Caco-2 (cell line): ENCODE measurements around the gene UNG. TPM values are rescaled to one million over a fixed set of nuclear protein-coding genes. Genes with fewer than 3 reads are reported as not detected.

Source experiments
- BruUV-seq: library from RNA; stranded (reverse); fragments of 400-500 nt; replicated peaks from 2 replicates; lab custom pipeline; 2021; lab: Mats Ljungman, UMichigan
- CTCF ChIA-PET: fragments of 300-600 bp; sonication (Branson Sonifier 250); formaldehyde crosslinking; loops from one replicate; lab custom pipeline; 2022; ENCODE audit warnings: antibody characterized with exemption; lab: Charles Lee
- POLR2A ChIA-PET: fragments of 300-600 bp; sonication (Branson Sonifier 250); formaldehyde crosslinking; loops from one replicate; lab custom pipeline; 2022; ENCODE audit warnings: antibody characterized with exemption; lab: Charles Lee
- DNase-seq, 2 experiments: peaks; one replicate each; pipeline versions ENCODE4 v3.0.0 to v3.0.0-alpha.2; 2020 to 2022
- H3K27me3 ChIP-seq: replicated peaks from 2 replicates; pipeline ENCODE4 v1.6.0; 2011; ENCODE audit warnings: low read length; ENCODE audit not compliant: control insufficient read depth, insufficient read depth
- H3K36me3 ChIP-seq: 2 replicates; pipeline ENCODE4 v1.5.1; 2011; ENCODE audit warnings: low read length; ENCODE audit not compliant: control insufficient read depth, insufficient read depth
- H3K4me1 ChIP-seq: fragments of 250-450 bp; sonication (Bioruptor Pico); 2 replicates; pipeline ENCODE4 v1.5.1; 2020; ENCODE audit warnings: mild to moderate bottlenecking
- H3K4me3 ChIP-seq: 2 replicates; pipeline ENCODE4 v1.5.1; 2011; ENCODE audit warnings: low read depth, mild to moderate bottlenecking, control low read depth, low read length
- H3K9me3 ChIP-seq: fragments of 250-450 bp; sonication (Bioruptor Pico); 2 replicates; pipeline ENCODE4 v1.5.1; 2020; ENCODE audit warnings: mild to moderate bottlenecking, moderate library complexity
- H3K27ac Mint-ChIP-seq: one replicate; pipeline ENCODE4 v1.8.0; 2022; ENCODE audit warnings: mixed read lengths; ENCODE audit not compliant: unreplicated experiment
- H3K27me3 Mint-ChIP-seq: one replicate; pipeline ENCODE4 v1.8.0; 2022; ENCODE audit warnings: mixed read lengths; ENCODE audit not compliant: insufficient read depth, unreplicated experiment
- H3K36me3 Mint-ChIP-seq: one replicate; pipeline ENCODE4 v1.8.0; 2022; ENCODE audit warnings: mild to moderate bottlenecking, mixed read lengths; ENCODE audit not compliant: insufficient read depth, unreplicated experiment
- H3K4me1 Mint-ChIP-seq: one replicate; pipeline ENCODE4 v1.8.0; 2022; ENCODE audit warnings: low read depth, mixed read lengths; ENCODE audit not compliant: unreplicated experiment
- H3K4me3 Mint-ChIP-seq: one replicate; pipeline ENCODE4 v1.8.0; 2022; ENCODE audit warnings: mild to moderate bottlenecking, moderate library complexity, mixed read lengths; ENCODE audit not compliant: unreplicated experiment
- H3K9me3 Mint-ChIP-seq: one replicate; pipeline ENCODE4 v1.8.0; 2022; ENCODE audit warnings: mixed read lengths; ENCODE audit not compliant: unreplicated experiment
- CTCF ChIP-seq, 2 experiments: fragments of 200-600 bp in 1 of 2; IDR thresholded peaks; 1 replicate in 1 of 2; 2 replicates in 1 of 2; pipeline versions ENCODE4 v1.5.1 to v1.8.0; 2011 to 2022; ENCODE audit warnings: antibody characterized with exemption in 1 of 2, control low read depth in 1 of 2, inconsistent platforms in 1 of 2, low read depth in 1 of 2, low read length in 1 of 2, mild to moderate bottlenecking in 1 of 2, moderate library complexity in 1 of 2; ENCODE audit not compliant: insufficient read depth in 1 of 2, severe bottlenecking in 1 of 2, unreplicated experiment in 1 of 2
- intact Hi-C: fragments of 100-400 bp; cut with micrococcal nuclease; formaldehyde crosslinking; loops from one replicate; pipeline ENCODE4 v1.10.0; 2022; ENCODE audit not compliant: unreplicated experiment
- total RNA-seq: library from RNA; stranded (reverse); gene quantifications from 2 replicates; pipeline ENCODE4 v1.2.3, GENCODE V29; 2022

The UNG gene
- total RNA-seq, 1 experiment from 2014 or later: 78.3 TPM

GRCh38 chr12:109098183-109098604 is 797 bp downstream of the UNG start:
- Histone ChIP-seq H3K9me3 (no peaks in the 10 kb centered on the region), H3K4me1 (no peaks in the 10 kb centered on the region; the same call in 1 of the 2 replicates), H3K36me3 (no peaks in the 10 kb centered on the region; the same call in 1 of the 2 replicates), H3K4me3 (peak overlapping the region; percentile 72), H3K27me3 (no peaks in the 10 kb centered on the region)
- Mint-ChIP-seq H3K27me3 (no peaks in the 10 kb centered on the region), H3K9me3 (no peaks in the 10 kb centered on the region), H3K36me3 (peaks cover 49% of the 10 kb centered on the region), H3K27ac (peak overlapping the region; percentile 86), H3K4me3 (peak overlapping the region; percentile 68), H3K4me1 (no peaks in the 10 kb centered on the region)
- TF ChIP-seq CTCF (IDR thresholded peaks at IDR 0.05; ENCODE audit: insufficient read depth in 1 of 2, low read depth in 1 of 2, low read length in 1 of 2, severe bottlenecking in 1 of 2, unreplicated experiment in 1 of 2): no peak
- ChIA-PET CTCF (interaction anchor here (0.8 to 1.1 kb wide), 2 partner anchors 12 to 14 kb away, joined by 3 to 5 read pairs; no protein-coding TSS in a partner anchor), POLR2A (interaction anchor here (1.2 kb wide), 1 partner anchor 57 kb away, joined by 4 read pairs; no protein-coding TSS in a partner anchor)
- intact Hi-C loops: no loop called here
- no peak for DNase-seq
- BruUV-seq: no TSS peak

GRCh38 chr12:109098651-109099050 is 1.3 kb downstream of the UNG start:
- ChIA-PET POLR2A (interaction anchor here (1.2 kb wide), 1 partner anchor 56 kb away, joined by 4 read pairs; no protein-coding TSS in a partner anchor), CTCF (interaction anchor here (0.8 kb wide), 1 partner anchor 13 kb away, joined by 3 read pairs; no protein-coding TSS in a partner anchor)
- Mint-ChIP-seq H3K27ac (no peak overlapping the region), H3K4me1 (no peaks in the 10 kb centered on the region), H3K4me3 (peak overlapping the region; percentile 68), H3K9me3 (no peaks in the 10 kb centered on the region), H3K36me3 (peaks cover 49% of the 10 kb centered on the region), H3K27me3 (no peaks in the 10 kb centered on the region)
- Histone ChIP-seq H3K36me3 (no peaks in the 10 kb centered on the region; the same call in 1 of the 2 replicates), H3K4me1 (no peaks in the 10 kb centered on the region; the same call in 1 of the 2 replicates), H3K9me3 (no peaks in the 10 kb centered on the region), H3K4me3 (peak overlapping the region; percentile 72), H3K27me3 (no peaks in the 10 kb centered on the region)
- no TSS peak for BruUV-seq
- no peak for DNase-seq
- intact Hi-C loops: no loop called here
- no peak for TF ChIP-seq CTCF (IDR thresholded peaks at IDR 0.05; ENCODE audit: insufficient read depth in 1 of 2, low read depth in 1 of 2, low read length in 1 of 2, severe bottlenecking in 1 of 2, unreplicated experiment in 1 of 2)

GRCh38 chr12:109099431-109100020 is 2.1 kb downstream of the UNG start:
- H3K27me3 Mint-ChIP-seq: no peaks in the 10 kb centered on the region
- intact Hi-C loops: no loop called here
- Histone ChIP-seq H3K9me3 (no peaks in the 10 kb centered on the region), H3K4me1 (no peaks in the 10 kb centered on the region; the same call in 1 of the 2 replicates), H3K36me3 (peaks cover 2% of the 10 kb centered on the region; the same call in 1 of the 2 replicates), H3K4me3 (no peak overlapping the region; the same call in 1 of the 2 replicates), H3K27me3 (no peaks in the 10 kb centered on the region)
- ChIA-PET CTCF (no interaction called here), POLR2A (no interaction called here)
- H3K36me3 Mint-ChIP-seq: peaks cover 56% of the 10 kb centered on the region
- H3K4me3 Mint-ChIP-seq: peak overlapping the region; percentile 68
- H3K4me1 Mint-ChIP-seq: no peaks in the 10 kb centered on the region
- H3K9me3 Mint-ChIP-seq: no peaks in the 10 kb centered on the region
- DNase-seq: no peak
- BruUV-seq: TSS peak; percentile 40
- TF ChIP-seq CTCF (IDR thresholded peaks at IDR 0.05; ENCODE audit: insufficient read depth in 1 of 2, low read depth in 1 of 2, low read length in 1 of 2, severe bottlenecking in 1 of 2, unreplicated experiment in 1 of 2): no peak
- H3K27ac Mint-ChIP-seq: no peak overlapping the region
